Astrocyte of the cerebellum (primary cell): ENCODE data around the gene DEDD.

ENCODE experiments used
- DNase-seq: peaks from one replicate; pipeline ENCODE4 v3.0.0-alpha.2; 2011; ENCODE audit warnings: low read depth
- H3K4me3 ChIP-seq: 2 replicates; pipeline ENCODE4 v1.5.1; 2011; ENCODE audit warnings: mild to moderate bottlenecking, low read depth, low read length, moderate library complexity
- CTCF ChIP-seq: IDR thresholded peaks from 2 replicates; pipeline ENCODE4 v1.5.1; 2012; ENCODE audit warnings: low read length, low read depth, moderate library complexity, mild to moderate bottlenecking; ENCODE audit errors: missing control alignments
- in situ Hi-C: cut with HindIII; loops from 2 replicates; pipeline ENCODE4 v1.10.0; 2017; ENCODE audit warnings: low sequenced_read_pairs

DEDD gene

GRCh38 chr1:161096015-161096414 is 36.5 kb downstream of the DEDD start:
- no peak for DNase-seq
- in situ Hi-C loops, result loop anchor here (5.0 kb wide), 1 partner anchor 49 kb away; the partner anchor contains the start of gene USF1
- H3K4me3 ChIP-seq, result no peak overlapping the region
- no peak for TF ChIP-seq CTCF

- DNase-seq, result no peak
- in situ Hi-C loops, result loop anchor here (5.0 kb wide), 1 partner anchor 48 kb away; the partner anchor contains the start of gene USF1
- TF ChIP-seq CTCF, result no peak
- H3K4me3 ChIP-seq, result no peak overlapping the region
Observed at GRCh38 chr1:161095230-161095629, 37.2 kb downstream of the DEDD start.

GRCh38 chr1:161094481-161094880 is 38.0 kb downstream of the DEDD start:
- no peak for DNase-seq
- in situ Hi-C loops, result no loop called here
- no peak for TF ChIP-seq CTCF
- H3K4me3 ChIP-seq, result no peak overlapping the region

- in situ Hi-C loops, result no loop called here
- no peak for DNase-seq
- no peak for TF ChIP-seq CTCF
- no peak overlapping the region for H3K4me3 ChIP-seq
Observed at GRCh38 chr1:161092621-161093028, 39.8 kb downstream of the DEDD start.

- TF ChIP-seq CTCF, result no peak
- in situ Hi-C loops, result no loop called here
- no peak for DNase-seq
- H3K4me3 ChIP-seq, result no peak overlapping the region
Observed at GRCh38 chr1:161091796-161092507, 40.5 kb downstream of the DEDD start.

- DNase-seq, result no peak
- TF ChIP-seq CTCF, result no peak
- H3K4me3 ChIP-seq, result no peak overlapping the region
- in situ Hi-C loops, result no loop called here
Observed at GRCh38 chr1:161091093-161091492, 41.4 kb downstream of the DEDD start.
